ENCODE data around the gene MARVELD1.
A peak's percentile ranks its signal among the peaks of the same experiment; 100 is the strongest.

MARVELD1 gene

GRCh38 chr10:97703398-97704067 is 10.0 kb upstream of the MARVELD1 start:
- Histone ChIP-seq H3K4me1 (ENCODE audit: control insufficient read depth, insufficient read depth, low read length) (no peaks in the 10 kb centered on the region), H3K9ac (ENCODE audit: low read length) (no peak overlapping the region), H3K27me3 (ENCODE audit: control insufficient read depth, insufficient read depth, low read length) (no peaks in the 10 kb centered on the region), H3K36me3 (ENCODE audit: control insufficient read depth, insufficient read depth, low read length) (no peaks in the 10 kb centered on the region), H3K9me3 (ENCODE audit: control insufficient read depth, low read length) (no peaks in the 10 kb centered on the region), H3K4me3 (ENCODE audit: low read length) (no peak overlapping the region)

GRCh38 chr10:97704341-97704740 is 9.2 kb upstream of the MARVELD1 start:
- no peaks in the 10 kb centered on the region for H3K4me1 ChIP-seq (ENCODE audit: control insufficient read depth, insufficient read depth, low read length)
- H3K9me3 ChIP-seq (ENCODE audit: control insufficient read depth, low read length): no peaks in the 10 kb centered on the region
- H3K27me3 ChIP-seq (ENCODE audit: control insufficient read depth, insufficient read depth, low read length): no peaks in the 10 kb centered on the region
- H3K36me3 ChIP-seq (ENCODE audit: control insufficient read depth, insufficient read depth, low read length): no peaks in the 10 kb centered on the region
- no peak overlapping the region for H3K9ac ChIP-seq (ENCODE audit: low read length)
- H3K4me3 ChIP-seq (ENCODE audit: low read length): no peak overlapping the region

- Histone ChIP-seq H3K4me1 (ENCODE audit: control insufficient read depth, insufficient read depth, low read length) (no peaks in the 10 kb centered on the region), H3K27me3 (ENCODE audit: control insufficient read depth, insufficient read depth, low read length) (no peaks in the 10 kb centered on the region), H3K9ac (ENCODE audit: low read length) (no peak overlapping the region), H3K36me3 (ENCODE audit: control insufficient read depth, insufficient read depth, low read length) (no peaks in the 10 kb centered on the region), H3K4me3 (ENCODE audit: low read length) (no peak overlapping the region), H3K9me3 (ENCODE audit: control insufficient read depth, low read length) (no peaks in the 10 kb centered on the region)
Observed at GRCh38 chr10:97705006-97705670, 8.4 kb upstream of the MARVELD1 start.

GRCh38 chr10:97707134-97707861 is 6.2 kb upstream of the MARVELD1 start:
- no peaks in the 10 kb centered on the region for H3K4me1 ChIP-seq (ENCODE audit: control insufficient read depth, insufficient read depth, low read length)
- H3K4me3 ChIP-seq (ENCODE audit: low read length): no peak overlapping the region
- no peak overlapping the region for H3K9ac ChIP-seq (ENCODE audit: low read length)
- H3K36me3 ChIP-seq (ENCODE audit: control insufficient read depth, insufficient read depth, low read length): no peaks in the 10 kb centered on the region
- no peaks in the 10 kb centered on the region for H3K27me3 ChIP-seq (ENCODE audit: control insufficient read depth, insufficient read depth, low read length)
- H3K9me3 ChIP-seq (ENCODE audit: control insufficient read depth, low read length): no peaks in the 10 kb centered on the region

GRCh38 chr10:97708167-97708566 is 5.4 kb upstream of the MARVELD1 start:
- Histone ChIP-seq H3K9me3 (ENCODE audit: control insufficient read depth, low read length) (no peaks in the 10 kb centered on the region), H3K36me3 (ENCODE audit: control insufficient read depth, insufficient read depth, low read length) (no peaks in the 10 kb centered on the region), H3K4me3 (ENCODE audit: low read length) (no peak overlapping the region), H3K9ac (ENCODE audit: low read length) (no peak overlapping the region), H3K4me1 (ENCODE audit: control insufficient read depth, insufficient read depth, low read length) (no peaks in the 10 kb centered on the region), H3K27me3 (ENCODE audit: control insufficient read depth, insufficient read depth, low read length) (no peaks in the 10 kb centered on the region)

GRCh38 chr10:97708976-97709946 is 4.3 kb upstream of the MARVELD1 start:
- no peaks in the 10 kb centered on the region for H3K4me1 ChIP-seq (ENCODE audit: control insufficient read depth, insufficient read depth, low read length)
- H3K36me3 ChIP-seq (ENCODE audit: control insufficient read depth, insufficient read depth, low read length): no peaks in the 10 kb centered on the region
- H3K9me3 ChIP-seq (ENCODE audit: control insufficient read depth, low read length): no peaks in the 10 kb centered on the region
- peak overlapping the region; percentile 10 for H3K9ac ChIP-seq (ENCODE audit: low read length)
- no peaks in the 10 kb centered on the region for H3K27me3 ChIP-seq (ENCODE audit: control insufficient read depth, insufficient read depth, low read length)
- H3K4me3 ChIP-seq (ENCODE audit: low read length): no peak overlapping the region

GRCh38 chr10:97711640-97712572 is 1.6 kb upstream of the MARVELD1 start:
- Histone ChIP-seq H3K27me3 (ENCODE audit: control insufficient read depth, insufficient read depth, low read length) (no peaks in the 10 kb centered on the region), H3K9me3 (ENCODE audit: control insufficient read depth, low read length) (no peaks in the 10 kb centered on the region), H3K4me3 (ENCODE audit: low read length) (no peak overlapping the region), H3K9ac (ENCODE audit: low read length) (no peak overlapping the region), H3K4me1 (ENCODE audit: control insufficient read depth, insufficient read depth, low read length) (peaks cover 12% of the 10 kb centered on the region), H3K36me3 (ENCODE audit: control insufficient read depth, insufficient read depth, low read length) (no peaks in the 10 kb centered on the region)

- Histone ChIP-seq H3K36me3 (ENCODE audit: control insufficient read depth, insufficient read depth, low read length) (no peaks in the 10 kb centered on the region), H3K9ac (ENCODE audit: low read length) (peak overlapping the region; percentile 71), H3K9me3 (ENCODE audit: control insufficient read depth, low read length) (no peaks in the 10 kb centered on the region), H3K27me3 (ENCODE audit: control insufficient read depth, insufficient read depth, low read length) (no peaks in the 10 kb centered on the region), H3K4me1 (ENCODE audit: control insufficient read depth, insufficient read depth, low read length) (peaks cover 29% of the 10 kb centered on the region), H3K4me3 (ENCODE audit: low read length) (peak overlapping the region; percentile 17)
Observed at GRCh38 chr10:97713826-97714400, 383 bp downstream of the MARVELD1 start.

GRCh38 chr10:97714401-97715258 is 1.1 kb downstream of the MARVELD1 start:
- H3K9me3 ChIP-seq (ENCODE audit: control insufficient read depth, low read length): no peaks in the 10 kb centered on the region
- H3K27me3 ChIP-seq (ENCODE audit: control insufficient read depth, insufficient read depth, low read length): no peaks in the 10 kb centered on the region
- H3K4me3 ChIP-seq (ENCODE audit: low read length): peak overlapping the region; percentile 17
- H3K9ac ChIP-seq (ENCODE audit: low read length): peak overlapping the region; percentile 71
- H3K4me1 ChIP-seq (ENCODE audit: control insufficient read depth, insufficient read depth, low read length): peaks cover 36% of the 10 kb centered on the region
- no peaks in the 10 kb centered on the region for H3K36me3 ChIP-seq (ENCODE audit: control insufficient read depth, insufficient read depth, low read length)

GRCh38 chr10:97715259-97715874 is 1.8 kb downstream of the MARVELD1 start:
- Histone ChIP-seq H3K27me3 (ENCODE audit: control insufficient read depth, insufficient read depth, low read length) (no peaks in the 10 kb centered on the region), H3K9ac (ENCODE audit: low read length) (peak overlapping the region; percentile 71), H3K4me1 (ENCODE audit: control insufficient read depth, insufficient read depth, low read length) (peaks cover 36% of the 10 kb centered on the region), H3K4me3 (ENCODE audit: low read length) (peak overlapping the region; percentile 17), H3K9me3 (ENCODE audit: control insufficient read depth, low read length) (no peaks in the 10 kb centered on the region), H3K36me3 (ENCODE audit: control insufficient read depth, insufficient read depth, low read length) (no peaks in the 10 kb centered on the region)
